GM23338 (cell line): ENCODE results near the gene TNFRSF11A. TPM values are rescaled to one million over a fixed set of nuclear protein-coding genes. Genes with fewer than 3 reads are reported as not detected.

ENCODE experiments used
- ATAC-seq: fragments of 200-7000 bp; cut with Tn5 transposase; 3 replicates; pipeline ENCODE4 v1.9.1; 2020
- DNase-seq: peaks from one replicate; pipeline ENCODE4 v3.0.0-alpha.2; 2015; ENCODE audit warnings: low spot score
- H2AFZ ChIP-seq: fragments of 200-600 bp; sonication (generic); 2 replicates; pipeline ENCODE4 v1.8.0; 2016; ENCODE audit warnings: antibody characterized with exemption, mild to moderate bottlenecking, moderate library complexity
- H3F3A ChIP-seq: fragments of 200-600 bp; sonication (generic); replicated peaks from 2 replicates; pipeline ENCODE4 v1.8.0; 2017; ENCODE audit warnings: antibody characterized with exemption, mixed run types, low read depth
- H3K27ac ChIP-seq: fragments of 200-600 bp; sonication (generic); 2 replicates; pipeline ENCODE4 v1.6.1; 2016; ENCODE audit warnings: low read depth
- H3K27me3 ChIP-seq: fragments of 200-600 bp; sonication (generic); 2 replicates; pipeline ENCODE4 v1.8.0; 2016; ENCODE audit warnings: mild to moderate bottlenecking, mixed run types, moderate library complexity; ENCODE audit not compliant: insufficient read depth
- H3K36me3 ChIP-seq: fragments of 200-600 bp; sonication (generic); 2 replicates; pipeline ENCODE4 v1.8.0; 2016; ENCODE audit warnings: mild to moderate bottlenecking; ENCODE audit not compliant: insufficient read depth
- H3K4me1 ChIP-seq: fragments of 200-600 bp; sonication (generic); 2 replicates; pipeline ENCODE4 v1.8.0; 2016; ENCODE audit warnings: mild to moderate bottlenecking, moderate library complexity; ENCODE audit not compliant: insufficient read depth
- H3K4me2 ChIP-seq: fragments of 200-600 bp; sonication (generic); 2 replicates; pipeline ENCODE4 v1.7.1; 2017; ENCODE audit warnings: mixed run types
- H3K4me3 ChIP-seq: fragments of 200-600 bp; sonication (generic); 2 replicates; pipeline ENCODE4 v1.6.1; 2016; ENCODE audit warnings: mixed run types
- H3K79me2 ChIP-seq: fragments of 200-600 bp; sonication (generic); replicated peaks from 2 replicates; pipeline ENCODE4 v1.8.0; 2017; ENCODE audit warnings: mild to moderate bottlenecking; ENCODE audit not compliant: insufficient read depth
- H3K9me2 ChIP-seq: fragments of 200-600 bp; sonication (generic); 2 replicates; pipeline ENCODE4 v1.8.0; 2017; ENCODE audit not compliant: insufficient read depth
- H4K20me1 ChIP-seq: fragments of 200-600 bp; sonication (generic); replicated peaks from 2 replicates; pipeline ENCODE4 v1.8.0; 2017; ENCODE audit warnings: mild to moderate bottlenecking; ENCODE audit not compliant: insufficient read depth
- H3K27ac Mint-ChIP-seq: 2 replicates; pipeline ENCODE4 v1.8.0; 2020; ENCODE audit warnings: inconsistent platforms, mild to moderate bottlenecking, moderate library complexity, mixed read lengths
- H3K27me3 Mint-ChIP-seq: 3 replicates; pipeline ENCODE4 v1.8.0; 2022; ENCODE audit warnings: low read depth, mild to moderate bottlenecking, moderate library complexity, mixed read lengths, inconsistent platforms; ENCODE audit not compliant: insufficient read depth, poor library complexity
- H3K36me3 Mint-ChIP-seq: 3 replicates; pipeline ENCODE4 v1.8.0; 2021; ENCODE audit warnings: low read depth, mild to moderate bottlenecking, inconsistent platforms, moderate library complexity, mixed read lengths
- H3K4me1 Mint-ChIP-seq: 3 replicates; pipeline ENCODE4 v1.8.0; 2020; ENCODE audit warnings: mild to moderate bottlenecking, inconsistent platforms, mixed read lengths
- H3K4me3 Mint-ChIP-seq: 3 replicates; pipeline ENCODE4 v1.8.0; 2021; ENCODE audit warnings: moderate library complexity, mild to moderate bottlenecking, inconsistent platforms, mixed read lengths
- H3K9me3 Mint-ChIP-seq: 3 replicates; pipeline ENCODE4 v1.8.0; 2020; ENCODE audit warnings: moderate library complexity, mild to moderate bottlenecking, inconsistent platforms, mixed read lengths
- EZH2 ChIP-seq: fragments of 200-600 bp; sonication (generic); IDR thresholded peaks from one replicate; pipeline ENCODE4 v1.8.0; 2017; ENCODE audit warnings: antibody characterized with exemption, mild to moderate bottlenecking, low read depth; ENCODE audit not compliant: unreplicated experiment
- EZH2phosphoT487 ChIP-seq: fragments of 200-600 bp; sonication (generic); IDR thresholded peaks from one replicate; pipeline ENCODE4 v1.8.1; 2018; ENCODE audit warnings: antibody characterized with exemption; ENCODE audit not compliant: unreplicated experiment
- JUNB ChIP-seq: IDR thresholded peaks from one replicate; pipeline ENCODE4 v1.6.1; 2016; ENCODE audit warnings: antibody characterized with exemption; ENCODE audit not compliant: unreplicated experiment
- NANOG ChIP-seq: IDR thresholded peaks from 2 replicates; pipeline ENCODE4 v1.6.1; 2016; ENCODE audit warnings: antibody characterized with exemption, borderline replicate concordance
- STAT1 ChIP-seq: IDR thresholded peaks from one replicate; pipeline ENCODE4 v1.6.1; 2016; ENCODE audit warnings: antibody characterized with exemption; ENCODE audit not compliant: unreplicated experiment
- ZNF114 ChIP-seq: fragments of 250-450 bp; sonication (Bioruptor Pico); IDR thresholded peaks from 2 replicates; pipeline ENCODE4 v1.5.0; 2020; ENCODE audit warnings: mild to moderate bottlenecking, moderate library complexity
- polyA plus RNA-seq: library from polyadenylated mRNA; unstranded; fragments of >200 nt; fragmentation: Nextera tagmentation; extraction: Ambion mirVana; gene quantifications from 2 replicates; pipeline ENCODE4 v1.2.1, GENCODE V29; 2016
- total RNA-seq: library from RNA; depleted of rRNA; stranded (reverse); fragments of >200 nt; shearing (Covaris generic); gene quantifications from 2 replicates; pipeline ENCODE4 v1.2.3, GENCODE V29; 2014
- TF ChIP-seq, protein P1 (sequence below): fragments of 250-450 bp; sonication (Bioruptor Pico); IDR thresholded peaks from 2 replicates; pipeline ENCODE4 v1.5.0; 2020; ENCODE audit warnings: mild to moderate bottlenecking, moderate library complexity
- TF ChIP-seq, protein P2 (sequence below), 2 experiments: fragments of 200-600 bp in 1 of 2; sonication (generic) in 1 of 2; conservative IDR thresholded peaks; 2 replicates each; pipeline versions ENCODE4 v1.5.1 to v1.6.1; 2016 to 2017; ENCODE audit warnings: antibody characterized with exemption in 2 of 2, low read depth in 2 of 2, mild to moderate bottlenecking in 2 of 2, moderate library complexity in 1 of 2
- TF ChIP-seq, protein P3 (sequence below): IDR thresholded peaks from one replicate; pipeline ENCODE4 v1.6.1; 2018; ENCODE audit warnings: antibody characterized with exemption; ENCODE audit not compliant: unreplicated experiment

The TNFRSF11A gene
- total and polyA plus RNA-seq, 2 experiments from 2014 or later: 3.8 to 7.3 TPM

DNA sequence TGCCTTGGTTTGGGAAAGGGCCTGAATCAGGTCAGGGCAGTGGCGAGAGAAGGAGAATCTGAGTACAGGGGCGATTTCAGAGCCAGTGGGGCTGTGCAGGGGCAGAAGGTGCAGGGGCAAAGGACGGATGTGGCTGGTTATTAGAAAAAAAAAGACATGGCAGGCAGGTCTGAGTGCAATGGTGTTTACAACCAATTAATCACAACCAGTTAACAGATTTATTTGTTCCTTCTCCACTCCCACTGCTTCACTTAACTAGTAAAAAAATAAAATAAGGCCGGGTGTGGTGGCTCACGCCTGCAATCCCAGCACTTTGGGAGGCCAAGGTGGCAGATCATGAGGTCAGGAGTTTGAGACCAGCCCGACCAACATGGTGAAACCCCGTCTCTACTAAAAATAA is 5.5 kb downstream of the TNFRSF11A start:
- Histone ChIP-seq H3K4me3 (no peak overlapping the region), H3K4me1 (peaks cover 37% of the 10 kb centered on the region), H3K36me3 (no peaks in the 10 kb centered on the region), H3K79me2 (peaks cover 64% of the 10 kb centered on the region), H2AFZ (no peak overlapping the region), H3K27ac (no peak overlapping the region), H3K9me2 (no peaks in the 10 kb centered on the region), H4K20me1 (peaks cover 8% of the 10 kb centered on the region), H3F3A (no peaks in the 10 kb centered on the region), H3K27me3 (peaks cover 25% of the 10 kb centered on the region), H3K4me2 (0 out of 2 replicates have a peak overlapping the region, but pooled peaks have one; percentile 49)
- no peak overlapping the region for H3K4me3 Mint-ChIP-seq
- H3K36me3 Mint-ChIP-seq: no peaks in the 10 kb centered on the region
- peak overlapping the region; percentile 5; the same call in 1 of the 2 replicates for H3K27ac Mint-ChIP-seq
- TF ChIP-seq, protein P1, sequence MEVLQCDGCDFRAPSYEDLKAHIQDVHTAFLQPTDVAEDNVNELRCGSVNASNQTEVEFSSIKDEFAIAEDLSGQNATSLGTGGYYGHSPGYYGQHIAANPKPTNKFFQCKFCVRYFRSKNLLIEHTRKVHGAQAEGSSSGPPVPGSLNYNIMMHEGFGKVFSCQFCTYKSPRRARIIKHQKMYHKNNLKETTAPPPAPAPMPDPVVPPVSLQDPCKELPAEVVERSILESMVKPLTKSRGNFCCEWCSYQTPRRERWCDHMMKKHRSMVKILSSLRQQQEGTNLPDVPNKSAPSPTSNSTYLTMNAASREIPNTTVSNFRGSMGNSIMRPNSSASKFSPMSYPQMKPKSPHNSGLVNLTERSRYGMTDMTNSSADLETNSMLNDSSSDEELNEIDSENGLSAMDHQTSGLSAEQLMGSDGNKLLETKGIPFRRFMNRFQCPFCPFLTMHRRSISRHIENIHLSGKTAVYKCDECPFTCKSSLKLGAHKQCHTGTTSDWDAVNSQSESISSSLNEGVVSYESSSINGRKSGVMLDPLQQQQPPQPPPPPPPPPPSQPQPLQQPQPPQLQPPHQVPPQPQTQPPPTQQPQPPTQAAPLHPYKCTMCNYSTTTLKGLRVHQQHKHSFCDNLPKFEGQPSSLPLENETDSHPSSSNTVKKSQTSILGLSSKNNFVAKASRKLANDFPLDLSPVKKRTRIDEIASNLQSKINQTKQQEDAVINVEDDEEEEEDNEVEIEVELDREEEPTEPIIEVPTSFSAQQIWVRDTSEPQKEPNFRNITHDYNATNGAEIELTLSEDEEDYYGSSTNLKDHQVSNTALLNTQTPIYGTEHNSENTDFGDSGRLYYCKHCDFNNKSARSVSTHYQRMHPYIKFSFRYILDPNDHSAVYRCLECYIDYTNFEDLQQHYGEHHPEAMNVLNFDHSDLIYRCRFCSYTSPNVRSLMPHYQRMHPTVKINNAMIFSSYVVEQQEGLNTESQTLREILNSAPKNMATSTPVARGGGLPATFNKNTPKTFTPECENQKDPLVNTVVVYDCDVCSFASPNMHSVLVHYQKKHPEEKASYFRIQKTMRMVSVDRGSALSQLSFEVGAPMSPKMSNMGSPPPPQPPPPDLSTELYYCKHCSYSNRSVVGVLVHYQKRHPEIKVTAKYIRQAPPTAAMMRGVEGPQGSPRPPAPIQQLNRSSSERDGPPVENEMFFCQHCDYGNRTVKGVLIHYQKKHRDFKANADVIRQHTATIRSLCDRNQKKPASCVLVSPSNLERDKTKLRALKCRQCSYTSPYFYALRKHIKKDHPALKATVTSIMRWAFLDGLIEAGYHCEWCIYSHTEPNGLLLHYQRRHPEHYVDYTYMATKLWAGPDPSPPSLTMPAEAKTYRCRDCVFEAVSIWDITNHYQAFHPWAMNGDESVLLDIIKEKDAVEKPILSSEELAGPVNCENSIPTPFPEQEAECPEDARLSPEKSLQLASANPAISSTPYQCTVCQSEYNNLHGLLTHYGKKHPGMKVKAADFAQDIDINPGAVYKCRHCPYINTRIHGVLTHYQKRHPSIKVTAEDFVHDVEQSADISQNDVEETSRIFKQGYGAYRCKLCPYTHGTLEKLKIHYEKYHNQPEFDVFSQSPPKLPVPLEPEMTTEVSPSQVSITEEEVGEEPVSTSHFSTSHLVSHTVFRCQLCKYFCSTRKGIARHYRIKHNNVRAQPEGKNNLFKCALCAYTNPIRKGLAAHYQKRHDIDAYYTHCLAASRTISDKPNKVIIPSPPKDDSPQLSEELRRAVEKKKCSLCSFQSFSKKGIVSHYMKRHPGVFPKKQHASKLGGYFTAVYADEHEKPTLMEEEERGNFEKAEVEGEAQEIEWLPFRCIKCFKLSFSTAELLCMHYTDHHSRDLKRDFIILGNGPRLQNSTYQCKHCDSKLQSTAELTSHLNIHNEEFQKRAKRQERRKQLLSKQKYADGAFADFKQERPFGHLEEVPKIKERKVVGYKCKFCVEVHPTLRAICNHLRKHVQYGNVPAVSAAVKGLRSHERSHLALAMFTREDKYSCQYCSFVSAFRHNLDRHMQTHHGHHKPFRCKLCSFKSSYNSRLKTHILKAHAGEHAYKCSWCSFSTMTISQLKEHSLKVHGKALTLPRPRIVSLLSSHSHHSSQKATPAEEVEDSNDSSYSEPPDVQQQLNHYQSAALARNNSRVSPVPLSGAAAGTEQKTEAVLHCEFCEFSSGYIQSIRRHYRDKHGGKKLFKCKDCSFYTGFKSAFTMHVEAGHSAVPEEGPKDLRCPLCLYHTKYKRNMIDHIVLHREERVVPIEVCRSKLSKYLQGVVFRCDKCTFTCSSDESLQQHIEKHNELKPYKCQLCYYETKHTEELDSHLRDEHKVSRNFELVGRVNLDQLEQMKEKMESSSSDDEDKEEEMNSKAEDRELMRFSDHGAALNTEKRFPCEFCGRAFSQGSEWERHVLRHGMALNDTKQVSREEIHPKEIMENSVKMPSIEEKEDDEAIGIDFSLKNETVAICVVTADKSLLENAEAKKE (CRISPR knock-in tag): no peak
- TF ChIP-seq, protein P2, sequence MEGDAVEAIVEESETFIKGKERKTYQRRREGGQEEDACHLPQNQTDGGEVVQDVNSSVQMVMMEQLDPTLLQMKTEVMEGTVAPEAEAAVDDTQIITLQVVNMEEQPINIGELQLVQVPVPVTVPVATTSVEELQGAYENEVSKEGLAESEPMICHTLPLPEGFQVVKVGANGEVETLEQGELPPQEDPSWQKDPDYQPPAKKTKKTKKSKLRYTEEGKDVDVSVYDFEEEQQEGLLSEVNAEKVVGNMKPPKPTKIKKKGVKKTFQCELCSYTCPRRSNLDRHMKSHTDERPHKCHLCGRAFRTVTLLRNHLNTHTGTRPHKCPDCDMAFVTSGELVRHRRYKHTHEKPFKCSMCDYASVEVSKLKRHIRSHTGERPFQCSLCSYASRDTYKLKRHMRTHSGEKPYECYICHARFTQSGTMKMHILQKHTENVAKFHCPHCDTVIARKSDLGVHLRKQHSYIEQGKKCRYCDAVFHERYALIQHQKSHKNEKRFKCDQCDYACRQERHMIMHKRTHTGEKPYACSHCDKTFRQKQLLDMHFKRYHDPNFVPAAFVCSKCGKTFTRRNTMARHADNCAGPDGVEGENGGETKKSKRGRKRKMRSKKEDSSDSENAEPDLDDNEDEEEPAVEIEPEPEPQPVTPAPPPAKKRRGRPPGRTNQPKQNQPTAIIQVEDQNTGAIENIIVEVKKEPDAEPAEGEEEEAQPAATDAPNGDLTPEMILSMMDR (conservative IDR thresholded peaks at IDR 0.05; ENCODE audit: low read depth in 2 of 2): no peak
- TF ChIP-seq EZH2phosphoT487 (no peak), NANOG (no peak), STAT1 (no peak), EZH2 (no peak), ZNF114 (CRISPR knock-in tag) (no peak), JUNB (no peak)
- TF ChIP-seq, protein P3, sequence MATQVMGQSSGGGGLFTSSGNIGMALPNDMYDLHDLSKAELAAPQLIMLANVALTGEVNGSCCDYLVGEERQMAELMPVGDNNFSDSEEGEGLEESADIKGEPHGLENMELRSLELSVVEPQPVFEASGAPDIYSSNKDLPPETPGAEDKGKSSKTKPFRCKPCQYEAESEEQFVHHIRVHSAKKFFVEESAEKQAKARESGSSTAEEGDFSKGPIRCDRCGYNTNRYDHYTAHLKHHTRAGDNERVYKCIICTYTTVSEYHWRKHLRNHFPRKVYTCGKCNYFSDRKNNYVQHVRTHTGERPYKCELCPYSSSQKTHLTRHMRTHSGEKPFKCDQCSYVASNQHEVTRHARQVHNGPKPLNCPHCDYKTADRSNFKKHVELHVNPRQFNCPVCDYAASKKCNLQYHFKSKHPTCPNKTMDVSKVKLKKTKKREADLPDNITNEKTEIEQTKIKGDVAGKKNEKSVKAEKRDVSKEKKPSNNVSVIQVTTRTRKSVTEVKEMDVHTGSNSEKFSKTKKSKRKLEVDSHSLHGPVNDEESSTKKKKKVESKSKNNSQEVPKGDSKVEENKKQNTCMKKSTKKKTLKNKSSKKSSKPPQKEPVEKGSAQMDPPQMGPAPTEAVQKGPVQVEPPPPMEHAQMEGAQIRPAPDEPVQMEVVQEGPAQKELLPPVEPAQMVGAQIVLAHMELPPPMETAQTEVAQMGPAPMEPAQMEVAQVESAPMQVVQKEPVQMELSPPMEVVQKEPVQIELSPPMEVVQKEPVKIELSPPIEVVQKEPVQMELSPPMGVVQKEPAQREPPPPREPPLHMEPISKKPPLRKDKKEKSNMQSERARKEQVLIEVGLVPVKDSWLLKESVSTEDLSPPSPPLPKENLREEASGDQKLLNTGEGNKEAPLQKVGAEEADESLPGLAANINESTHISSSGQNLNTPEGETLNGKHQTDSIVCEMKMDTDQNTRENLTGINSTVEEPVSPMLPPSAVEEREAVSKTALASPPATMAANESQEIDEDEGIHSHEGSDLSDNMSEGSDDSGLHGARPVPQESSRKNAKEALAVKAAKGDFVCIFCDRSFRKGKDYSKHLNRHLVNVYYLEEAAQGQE: no peak
- ATAC-seq (peak; percentile 8; the same call in 2 of the 3 replicates), DNase-seq (no peak)
- H3K27me3 Mint-ChIP-seq: peaks cover 33% of the 10 kb centered on the region
- H3K4me1 Mint-ChIP-seq: peaks cover 48% of the 10 kb centered on the region
- no peaks in the 10 kb centered on the region for H3K9me3 Mint-ChIP-seq
